Activated T-cell treated with anti-CD3 and anti-CD28 coated beads, Interleukin-2, amount 50 U/mL, for 1 hour (primary cell): ENCODE results near the gene DDX39A.
"Not testable (repeated sequence)": the region's sequence is repeated elsewhere in the genome, so short reads cannot be mapped to it uniquely, and the experiment has no call there.

Experiments
- DNase-seq: peaks from one replicate; pipeline ENCODE4 v3.0.0-alpha.2; 2020

Gene DDX39A

DNA sequence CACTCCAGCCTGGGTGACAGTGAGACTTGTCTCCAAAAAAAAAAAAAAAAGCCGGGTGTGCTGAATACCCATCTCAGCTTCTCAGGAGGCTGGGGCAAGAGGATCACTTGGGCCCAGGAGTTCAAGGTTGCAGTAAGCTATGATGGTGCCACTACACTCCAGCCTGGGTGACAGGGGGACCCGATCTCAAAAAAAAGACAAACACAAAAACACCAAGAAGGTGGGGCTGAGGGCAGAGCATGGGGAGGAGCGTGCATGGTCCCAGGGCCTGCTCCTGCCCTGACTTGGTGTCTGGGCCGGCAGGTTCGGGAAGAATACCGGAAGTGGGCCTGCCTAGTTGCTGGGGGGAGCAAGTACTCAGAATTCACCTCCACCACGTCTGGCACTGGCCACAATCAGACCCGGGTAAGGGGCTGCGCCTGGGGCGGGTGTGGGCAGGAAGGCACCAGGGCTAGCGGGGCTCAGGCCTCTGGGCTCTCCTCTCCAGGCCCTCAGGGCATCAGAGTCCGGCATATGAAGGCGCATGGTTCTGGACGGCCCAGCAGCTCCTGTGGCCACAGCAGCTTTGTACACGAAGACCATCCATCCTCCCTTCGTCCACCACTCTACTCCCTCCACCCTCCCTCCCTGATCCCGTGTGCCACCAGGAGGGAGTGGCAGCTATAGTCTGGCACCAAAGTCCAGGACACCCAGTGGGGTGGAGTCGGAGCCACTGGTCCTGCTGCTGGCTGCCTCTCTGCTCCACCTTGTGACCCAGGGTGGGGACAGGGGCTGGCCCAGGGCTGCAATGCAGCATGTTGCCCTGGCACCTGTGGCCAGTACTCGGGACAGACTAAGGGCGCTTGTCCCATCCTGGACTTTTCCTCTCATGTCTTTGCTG lies 11.3 kb downstream of the DDX39A start:
- peak; percentile 55 for DNase-seq

DNA sequence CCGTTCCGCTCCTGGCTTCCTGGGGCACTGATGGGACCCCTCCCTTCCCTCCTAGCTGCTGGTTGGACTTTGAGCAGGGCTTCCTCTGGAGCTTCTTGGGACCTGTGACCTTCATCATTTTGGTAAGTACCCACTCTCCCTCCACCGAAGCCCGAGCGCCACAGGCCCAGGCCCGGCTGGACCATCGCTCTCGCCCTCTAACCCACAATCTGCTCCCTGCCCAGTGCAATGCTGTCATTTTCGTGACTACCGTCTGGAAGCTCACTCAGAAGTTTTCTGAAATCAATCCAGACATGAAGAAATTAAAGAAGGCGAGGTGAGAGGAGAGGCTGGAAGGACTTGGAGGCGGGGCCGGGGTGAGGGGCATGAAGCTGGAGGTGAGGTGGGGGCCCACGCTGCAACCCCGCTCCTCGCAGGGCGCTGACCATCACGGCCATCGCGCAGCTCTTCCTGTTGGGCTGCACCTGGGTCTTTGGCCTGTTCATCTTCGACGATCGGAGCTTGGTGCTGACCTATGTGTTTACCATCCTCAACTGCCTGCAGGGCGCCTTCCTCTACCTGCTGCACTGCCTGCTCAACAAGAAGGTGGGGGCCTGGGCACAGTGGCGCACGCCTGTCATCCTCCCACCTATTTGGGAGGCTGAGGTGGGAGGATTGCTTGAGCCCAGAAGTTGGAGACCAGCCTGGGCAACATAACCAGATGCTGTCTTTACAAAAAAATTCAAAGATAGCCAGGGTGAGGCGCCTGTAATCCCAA lies 12.3 kb downstream of the DDX39A start:
- peak; percentile 44 for DNase-seq

DNA sequence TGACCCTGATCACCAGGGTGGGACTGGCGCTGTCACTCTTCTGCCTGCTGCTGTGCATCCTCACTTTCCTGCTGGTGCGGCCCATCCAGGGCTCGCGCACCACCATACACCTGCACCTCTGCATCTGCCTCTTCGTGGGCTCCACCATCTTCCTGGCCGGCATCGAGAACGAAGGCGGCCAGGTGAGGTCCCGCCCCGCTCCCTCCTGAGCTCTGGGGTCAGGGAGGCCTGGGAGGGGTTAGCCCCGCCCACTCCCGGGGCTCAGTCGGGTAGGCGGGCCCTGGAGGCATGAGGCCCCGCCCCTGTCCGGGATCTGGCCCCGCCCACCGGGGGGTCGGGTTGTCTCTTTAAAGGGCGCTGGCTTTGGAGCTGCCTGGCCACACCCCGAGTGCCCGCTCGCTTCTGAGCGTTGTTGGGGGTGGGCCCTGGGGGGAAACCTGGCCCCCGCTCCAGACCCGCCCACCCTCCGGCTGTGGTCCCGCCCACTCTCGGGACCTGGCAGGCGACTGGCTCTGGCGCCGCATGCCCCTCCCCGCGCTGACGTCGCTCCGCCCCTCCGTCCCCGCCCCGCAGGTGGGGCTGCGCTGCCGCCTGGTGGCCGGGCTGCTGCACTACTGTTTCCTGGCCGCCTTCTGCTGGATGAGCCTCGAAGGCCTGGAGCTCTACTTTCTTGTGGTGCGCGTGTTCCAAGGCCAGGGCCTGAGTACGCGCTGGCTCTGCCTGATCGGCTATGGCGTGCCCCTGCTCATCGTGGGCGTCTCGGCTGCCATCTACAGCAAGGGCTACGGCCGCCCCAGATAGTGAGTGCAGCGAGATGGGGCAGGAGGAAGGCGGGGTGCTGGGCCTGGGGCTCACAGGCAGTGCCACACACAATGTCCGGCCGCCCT lies 13.1 kb downstream of the DDX39A start:
- peak; percentile 95 for DNase-seq

DNA sequence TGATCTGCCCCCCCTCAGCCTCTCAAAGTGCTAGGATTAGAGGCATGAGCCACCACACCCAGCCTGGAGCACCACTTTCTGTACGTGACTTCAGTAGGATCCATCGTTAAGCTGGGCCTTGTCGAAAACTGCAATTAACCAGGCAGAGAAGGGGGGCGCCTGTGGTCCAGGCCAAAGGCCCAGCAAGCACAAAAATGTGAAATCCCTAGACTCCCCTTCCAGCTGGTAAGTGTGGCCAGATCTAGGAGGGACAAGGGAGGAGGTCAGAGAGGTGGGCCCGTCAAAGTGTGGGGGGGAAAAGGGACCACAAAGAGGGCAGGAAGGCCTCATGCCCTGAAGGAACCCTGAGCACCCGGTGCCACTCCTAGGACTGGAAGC lies 13.8 kb downstream of the DDX39A start:
- no peak for DNase-seq

DNA sequence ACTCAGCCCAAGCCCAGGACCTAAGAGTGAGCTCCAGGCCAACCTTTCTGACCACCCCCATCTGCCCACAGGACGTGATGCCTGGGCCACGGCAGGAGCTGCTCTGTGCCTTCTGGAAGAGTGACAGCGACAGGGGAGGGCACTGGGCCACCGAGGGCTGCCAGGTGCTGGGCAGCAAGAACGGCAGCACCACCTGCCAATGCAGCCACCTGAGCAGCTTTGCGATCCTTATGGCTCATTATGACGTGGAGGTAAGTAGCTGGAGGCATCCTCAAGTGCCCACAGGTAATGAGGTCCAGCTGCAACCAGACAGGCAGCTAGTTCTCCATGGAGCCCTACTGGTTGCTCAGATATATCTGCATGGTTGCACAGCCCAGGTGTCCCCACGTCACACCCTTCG lies 14.8 kb downstream of the DDX39A start:
- DNase-seq, result peak; percentile 47

DNA sequence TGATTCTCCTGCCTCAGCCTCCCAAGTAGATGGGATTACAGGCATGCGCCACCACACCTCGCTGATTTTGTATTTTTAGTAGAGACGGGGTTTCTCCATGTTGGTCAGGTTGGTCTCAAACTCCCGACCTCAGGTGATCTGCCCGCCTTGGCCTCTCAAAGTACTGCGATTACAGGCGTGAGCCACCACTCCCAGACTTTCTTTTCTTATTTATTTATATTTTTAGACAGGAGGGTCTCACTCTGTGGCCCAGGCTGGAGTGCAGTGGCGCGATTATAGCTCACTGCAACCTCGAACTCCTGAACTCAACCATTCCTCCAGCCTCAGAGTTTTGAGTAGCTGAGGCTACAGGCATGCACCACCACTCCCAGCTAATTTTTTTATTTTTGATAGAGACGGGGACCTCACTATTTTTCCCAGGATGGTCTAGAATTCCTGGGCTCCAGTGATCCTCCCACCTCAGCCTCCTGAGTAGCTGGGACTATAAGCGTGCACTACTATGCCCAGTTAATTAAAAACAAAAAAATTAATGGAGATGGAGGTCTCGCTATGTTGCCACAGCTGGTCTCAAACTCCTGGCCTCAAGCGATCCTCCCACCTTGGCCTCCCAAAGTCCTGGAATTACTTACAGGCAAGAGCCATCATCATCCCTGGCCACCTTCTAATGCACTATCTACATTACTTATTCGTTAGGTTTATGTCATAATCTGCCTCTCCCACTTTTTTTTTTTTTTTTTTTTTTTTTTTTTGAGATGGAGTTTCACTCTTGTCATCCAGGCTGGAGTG lies 15.8 kb downstream of the DDX39A start:
- DNase-seq, result peak; percentile 26

DNA sequence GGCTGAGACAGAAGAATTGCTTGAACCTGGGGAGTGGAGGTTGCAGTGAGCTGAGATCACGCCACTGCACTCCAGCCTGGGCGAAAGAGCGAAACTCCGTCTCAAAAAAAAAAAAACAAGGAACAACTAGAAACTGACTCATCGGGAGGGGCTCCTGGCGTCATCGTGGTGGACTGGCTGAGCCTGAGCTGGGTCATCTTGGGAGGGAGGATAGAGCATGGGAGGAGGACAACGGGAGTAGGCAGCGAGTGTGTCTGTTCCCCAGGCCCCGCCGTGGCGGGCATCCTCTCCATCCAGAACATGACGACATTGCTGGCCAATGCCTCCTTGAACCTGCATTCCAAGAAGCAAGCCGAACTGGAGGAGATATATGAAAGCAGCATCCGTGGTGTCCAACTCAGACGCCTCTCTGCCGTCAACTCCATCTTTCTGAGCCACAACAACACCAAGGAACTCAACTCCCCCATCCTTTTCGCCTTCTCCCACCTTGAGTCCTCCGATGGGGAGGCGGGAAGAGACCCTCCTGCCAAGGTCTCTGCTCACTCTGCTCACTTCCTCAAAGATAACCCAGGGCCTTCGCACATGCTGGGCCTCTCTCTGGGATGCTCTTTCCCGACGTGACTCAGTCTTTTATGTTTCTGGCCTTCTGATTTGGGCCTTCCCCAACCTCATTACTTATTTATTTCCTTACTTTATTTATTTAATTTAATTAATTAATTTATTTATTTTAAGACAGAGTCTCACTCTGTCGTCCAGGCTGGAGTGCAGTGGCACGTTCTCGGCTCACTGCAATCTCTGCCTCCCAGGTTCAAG lies 16.6 kb downstream of the DDX39A start:
- DNase-seq, result peak; percentile 41

DNA sequence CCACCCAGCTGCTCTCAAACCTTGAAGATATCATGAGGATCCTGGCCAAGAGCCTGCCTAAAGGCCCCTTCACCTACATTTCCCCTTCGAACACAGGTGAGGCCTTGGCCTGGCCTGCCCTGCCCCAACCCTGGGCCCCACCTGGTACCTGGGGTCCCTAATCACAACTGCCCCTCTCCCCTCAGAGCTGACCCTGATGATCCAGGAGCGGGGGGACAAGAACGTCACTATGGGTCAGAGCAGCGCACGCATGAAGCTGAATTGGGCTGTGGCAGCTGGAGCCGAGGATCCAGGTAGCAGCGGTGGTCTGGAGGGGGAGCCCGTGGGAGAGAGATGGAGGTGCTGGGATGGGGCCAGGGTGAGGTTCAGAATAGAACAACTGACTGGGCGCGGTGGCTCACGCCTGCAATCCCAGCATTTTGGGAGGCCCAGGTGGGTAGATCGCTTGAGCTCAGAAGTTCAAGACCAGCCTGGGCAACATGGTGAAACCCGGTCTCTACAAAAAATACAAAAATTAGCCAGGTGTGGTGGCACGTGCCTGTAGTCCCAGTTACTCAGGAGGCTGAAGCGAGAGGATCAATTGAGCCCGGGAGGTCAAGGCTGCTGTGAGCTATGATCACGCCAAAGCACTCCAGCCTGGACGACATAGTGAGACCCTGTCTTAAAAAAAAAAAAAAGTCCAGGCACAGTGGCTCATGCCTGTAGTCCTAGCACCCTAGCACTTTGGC lies 17.5 kb downstream of the DDX39A start:
- peak; percentile 36 for DNase-seq

DNA sequence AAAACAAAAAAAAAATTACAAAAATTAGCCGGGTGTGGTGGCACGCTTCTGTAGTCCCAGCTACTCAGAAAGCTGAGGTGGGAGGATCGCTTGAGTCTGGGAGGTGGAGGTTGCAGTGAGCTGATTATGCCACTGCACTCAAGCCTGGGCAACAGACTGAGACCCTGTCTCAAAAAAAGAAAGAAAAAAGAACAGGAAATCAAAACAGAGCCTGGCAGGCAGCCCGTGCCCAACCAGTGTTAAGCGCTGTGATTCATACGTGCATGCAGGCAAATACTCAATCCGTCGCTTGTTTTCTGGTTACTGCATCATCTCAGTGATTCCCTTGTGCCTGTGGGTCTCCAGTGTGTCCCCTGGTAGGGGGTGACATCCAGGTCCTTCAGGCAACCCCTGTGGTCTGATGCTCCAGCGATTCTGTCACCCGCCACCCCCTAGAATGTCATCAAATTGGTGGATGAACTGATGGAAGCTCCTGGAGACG lies 18.1 kb downstream of the DDX39A start:
- peak; percentile 38 for DNase-seq

DNA sequence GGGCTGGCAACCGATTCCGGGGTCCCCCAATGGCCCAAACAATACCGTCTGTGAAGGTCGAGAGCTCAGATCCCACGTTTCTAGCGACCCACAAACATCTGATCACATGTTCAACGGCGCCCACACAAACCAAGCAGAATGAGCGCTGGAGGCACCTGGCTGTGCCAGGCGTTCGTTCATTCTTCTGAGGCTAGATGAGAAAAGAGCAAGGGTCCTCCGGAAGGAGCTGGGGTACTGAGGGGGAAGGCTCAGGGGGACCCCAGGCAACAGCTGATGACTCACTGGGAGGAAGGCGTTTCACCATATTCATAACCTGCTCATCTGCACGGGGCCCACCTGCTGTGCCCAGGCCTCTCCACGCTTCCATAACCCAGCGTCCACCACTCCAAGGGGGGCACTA lies 22.0 kb downstream of the DDX39A start:
- DNase-seq, result not testable (repeated sequence)

DNA sequence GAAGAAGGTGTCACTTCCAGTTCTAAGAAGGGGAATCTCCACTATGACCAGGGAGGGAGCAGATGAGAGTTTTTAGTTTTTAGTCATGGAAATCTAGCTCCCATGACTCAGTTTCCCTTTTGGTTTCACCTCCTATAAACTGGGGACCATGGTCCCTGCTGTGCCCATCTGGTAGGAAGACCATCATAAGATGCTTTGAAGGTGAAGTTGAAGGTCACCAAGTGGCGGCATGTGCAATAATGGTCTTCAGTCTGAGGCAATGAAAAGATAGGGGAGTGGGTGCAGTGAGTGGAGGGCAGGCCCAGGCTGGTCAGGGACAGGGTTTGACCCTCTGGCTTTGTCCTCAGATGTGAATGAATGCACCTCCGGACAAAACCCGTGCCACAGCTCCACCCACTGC lies 22.4 kb downstream of the DDX39A start:
- not testable (repeated sequence) for DNase-seq

DNA sequence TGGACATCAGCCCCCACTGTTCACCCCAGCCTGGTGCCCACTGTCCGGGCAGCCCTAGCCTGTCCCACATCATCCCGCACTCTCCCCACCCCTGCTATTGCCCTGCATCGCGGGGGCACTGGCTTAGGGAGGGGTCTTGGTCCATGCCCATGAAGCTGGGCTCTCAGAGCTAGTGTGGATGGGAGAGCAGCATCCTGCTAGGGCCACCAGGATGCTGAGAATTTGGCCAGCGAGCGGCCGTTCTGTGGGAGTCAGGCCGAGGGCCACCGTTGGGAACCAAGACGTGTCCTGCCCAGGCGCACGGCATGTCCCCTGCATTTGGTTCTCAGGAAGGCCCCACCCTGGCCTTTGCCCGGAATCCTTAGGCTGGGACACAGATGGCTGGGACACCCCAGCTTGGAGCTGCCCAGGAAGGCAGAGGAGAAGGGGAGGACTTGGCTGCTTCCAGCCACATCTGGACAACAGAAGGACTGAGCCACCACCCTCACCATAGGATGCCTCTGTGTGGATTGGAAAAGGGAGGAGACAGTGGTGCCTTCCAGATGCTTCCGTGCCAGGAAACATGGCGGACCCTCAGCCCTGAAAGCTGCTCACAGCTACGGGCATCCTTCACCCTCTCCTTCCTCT lies 23.3 kb downstream of the DDX39A start:
- DNase-seq, result no peak

DNA sequence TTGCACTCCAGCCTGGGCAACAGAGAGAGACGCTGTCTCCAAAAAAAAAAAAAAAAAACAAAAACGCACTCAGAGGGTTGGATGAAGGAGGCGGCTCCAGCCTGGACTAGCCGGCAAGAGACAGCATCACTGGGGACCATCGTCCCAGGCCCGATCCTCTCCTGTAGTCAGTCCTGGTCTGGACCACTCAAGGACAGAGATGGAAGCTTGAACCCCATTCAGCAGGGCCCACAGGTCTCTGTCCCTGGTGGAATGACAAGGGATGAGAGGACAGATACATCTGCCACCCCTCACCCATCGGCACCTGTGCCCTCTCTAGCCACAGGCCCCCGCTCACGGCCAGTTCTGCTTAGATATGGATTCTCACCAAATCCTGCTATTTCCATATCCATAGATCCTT lies 23.9 kb downstream of the DDX39A start:
- no peak for DNase-seq

DNA sequence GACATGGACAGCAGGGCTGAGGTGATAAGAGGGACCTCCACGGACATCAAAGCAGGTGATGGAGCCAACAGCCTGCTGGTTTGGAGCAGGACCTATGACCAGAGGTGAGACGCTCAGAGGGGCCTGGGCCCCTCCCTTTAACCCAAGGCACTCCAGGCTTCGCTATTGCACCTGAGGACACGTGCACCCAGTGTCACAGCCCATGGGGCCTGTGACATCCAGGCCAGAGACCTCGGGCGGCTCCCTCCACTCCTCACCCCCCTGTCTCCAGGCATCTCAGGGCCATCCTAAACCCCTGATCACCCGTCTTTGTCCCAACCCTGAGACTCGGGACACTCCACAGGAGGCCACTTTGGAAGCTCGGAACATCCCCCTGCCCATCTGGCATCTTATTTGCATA lies 25.0 kb downstream of the DDX39A start:
- DNase-seq, result no peak

DNA sequence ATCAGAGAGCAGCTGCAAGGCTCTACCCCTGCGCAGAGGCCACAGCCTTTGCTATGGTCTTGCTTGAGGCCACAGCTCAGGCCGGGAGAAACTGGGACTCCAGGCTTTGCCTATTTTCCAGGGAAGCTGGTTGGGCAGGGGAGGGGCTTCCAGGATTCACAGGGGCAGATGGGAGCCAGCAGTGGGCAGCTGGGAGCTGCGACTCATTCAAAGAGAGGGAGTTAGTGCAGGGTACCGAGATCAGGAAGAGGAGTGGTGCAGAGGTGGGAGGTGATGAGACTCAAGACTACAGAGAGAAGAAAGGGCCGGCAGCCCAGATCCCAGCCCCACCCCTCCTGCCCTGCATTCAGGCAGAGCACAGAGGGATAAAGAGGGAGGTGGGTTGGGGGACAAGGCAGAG lies 25.8 kb downstream of the DDX39A start:
- DNase-seq, result peak; percentile 36

DNA sequence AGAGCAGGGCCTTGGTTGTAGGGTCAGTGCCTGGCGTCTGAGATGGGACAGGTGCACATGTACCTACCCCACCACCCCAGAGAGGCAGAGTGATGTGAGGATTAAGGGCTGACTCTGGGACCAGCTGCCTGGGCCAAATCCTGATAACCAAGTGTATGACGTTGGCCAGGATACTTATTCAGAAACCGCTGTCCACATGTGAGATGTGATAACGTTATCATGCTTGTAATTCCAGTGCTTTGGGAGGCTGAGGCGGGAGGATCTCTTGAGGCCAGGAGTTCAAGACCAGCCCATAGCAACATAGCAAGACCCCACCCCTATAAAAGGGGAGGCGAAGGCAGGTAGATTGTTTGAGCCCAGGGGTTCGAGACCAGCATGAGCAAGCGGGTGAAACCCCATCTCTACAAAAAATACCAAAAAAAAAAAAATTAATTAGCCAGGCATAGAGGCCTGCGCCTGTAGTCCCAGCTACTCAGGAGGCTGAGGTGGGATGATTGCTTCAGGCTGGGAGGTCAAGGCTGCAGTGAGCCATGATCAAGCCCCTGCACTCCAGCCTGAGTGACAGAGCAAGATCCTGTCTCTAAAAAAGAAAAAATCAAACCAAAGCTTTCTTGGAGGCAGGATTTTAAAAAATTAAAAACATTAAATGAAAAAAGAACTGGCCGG lies 27.9 kb downstream of the DDX39A start:
- no peak for DNase-seq

DNA sequence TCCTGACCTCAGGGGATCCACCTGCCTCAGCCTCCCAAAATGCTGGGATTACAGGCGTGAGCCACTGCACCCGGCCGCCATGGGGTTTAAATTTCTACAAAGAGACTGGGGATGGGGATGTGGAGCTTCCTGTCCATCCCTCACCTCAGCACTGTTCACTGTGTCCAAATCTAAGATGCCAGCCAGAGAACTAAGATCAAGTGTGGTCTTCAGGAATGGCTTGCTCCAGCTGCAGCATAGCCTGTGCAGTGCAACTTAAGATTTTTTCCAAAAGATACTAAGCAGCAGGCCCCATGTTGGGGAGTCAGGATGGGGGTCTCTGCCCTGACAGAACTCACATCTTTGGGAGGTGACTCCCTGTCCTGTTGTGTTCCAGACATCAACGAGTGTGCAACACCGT lies 28.6 kb downstream of the DDX39A start:
- no peak for DNase-seq

DNA sequence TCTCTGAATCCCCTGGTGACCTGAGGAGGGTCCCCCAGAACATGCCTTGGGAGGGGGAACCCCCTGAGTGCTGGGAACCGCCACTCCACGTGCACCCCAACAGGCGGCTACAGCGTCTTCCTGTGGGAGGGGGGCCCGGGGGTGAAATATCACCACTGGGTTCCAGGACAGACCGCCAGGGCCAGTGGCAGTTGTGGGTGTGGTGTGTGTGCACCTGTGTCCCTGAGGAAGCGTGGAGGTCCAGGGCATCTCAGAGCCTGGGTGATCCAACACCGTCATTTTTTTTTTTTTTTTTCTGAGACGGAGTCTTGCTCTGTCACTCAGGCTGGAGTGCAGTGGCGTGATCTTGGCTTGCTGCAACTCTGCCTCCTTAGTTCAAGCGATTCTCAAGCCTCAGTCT lies 33.6 kb downstream of the DDX39A start:
- peak; percentile 50 for DNase-seq
